ENCODE results near the gene NRG3. TPM values are rescaled to one million over a fixed set of nuclear protein-coding genes. Genes with fewer than 3 reads are reported as not detected.

Gene NRG3
- total RNA-seq, 4 donors from 2014 or later: 0.54 TPM; not detected in 3

GRCh38 chr10:81898518-81898917, 23.5 kb downstream of the NRG3 start:
- no peaks in the 10 kb centered on the region for H3K9me3 ChIP-seq
- ATAC-seq: no peak
- no peak for TF ChIP-seq CTCF (IDR thresholded peaks at IDR 0.05)
- no peak for TF ChIP-seq POLR2AphosphoS5 (IDR thresholded peaks at IDR 0.05)
- TF ChIP-seq EP300 (IDR thresholded peaks at IDR 0.05): no peak
- no peak for TF ChIP-seq POLR2A (IDR thresholded peaks at IDR 0.05)
- H3K36me3 ChIP-seq: no peaks in the 10 kb centered on the region
- no peak overlapping the region for H3K27ac ChIP-seq
- 4 to 27% methylated on average over 1 of the region's 1 CpG for WGBS, 2 donors (ENCODE audit: low coverage in 1 of 2)
- no peak overlapping the region for H3K4me3 ChIP-seq
- H3K27me3 ChIP-seq: no peaks in the 10 kb centered on the region
- no peaks in the 10 kb centered on the region for H3K4me1 ChIP-seq

DNA sequence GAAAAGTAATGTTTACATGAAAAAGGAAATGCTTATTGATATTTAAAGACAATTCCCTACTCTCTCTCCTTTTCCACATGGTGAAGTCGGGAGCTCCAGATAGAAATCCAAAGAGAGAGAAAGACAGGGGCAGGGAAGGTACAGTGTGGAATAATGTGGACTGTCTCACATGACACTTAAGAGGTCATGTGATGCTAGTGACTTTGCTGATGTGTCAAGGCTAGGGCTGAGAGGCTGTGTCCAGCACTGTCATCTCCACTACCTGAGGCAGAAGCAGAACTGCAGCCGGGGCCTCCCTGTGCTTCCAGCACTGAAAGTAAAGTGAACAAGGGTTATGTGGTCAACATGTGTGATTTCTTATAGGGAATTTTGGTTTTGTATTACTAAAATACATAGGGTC, 26.0 kb downstream of the NRG3 start:
- Histone ChIP-seq H3K36me3 (no peaks in the 10 kb centered on the region), H3K4me1 (no peaks in the 10 kb centered on the region), H3K27ac (no peak overlapping the region), H3K9me3 (no peaks in the 10 kb centered on the region), H3K4me3 (no peak overlapping the region), H3K27me3 (no peaks in the 10 kb centered on the region)
- no peak for ATAC-seq
- TF ChIP-seq CTCF (IDR thresholded peaks at IDR 0.05) (no peak), POLR2AphosphoS5 (IDR thresholded peaks at IDR 0.05) (no peak), EP300 (IDR thresholded peaks at IDR 0.05) (no peak), POLR2A (IDR thresholded peaks at IDR 0.05) (no peak)
- 64 to 86% methylated on average over 1 to 2 of the region's 2 CpGs for WGBS, 2 donors (ENCODE audit: low coverage in 1 of 2)

- Histone ChIP-seq H3K9me3 (no peaks in the 10 kb centered on the region), H3K27me3 (no peaks in the 10 kb centered on the region), H3K36me3 (no peaks in the 10 kb centered on the region), H3K4me1 (no peaks in the 10 kb centered on the region), H3K4me3 (no peak overlapping the region), H3K27ac (no peak overlapping the region)
- no peak for ATAC-seq
- TF ChIP-seq POLR2A (IDR thresholded peaks at IDR 0.05) (no peak), POLR2AphosphoS5 (IDR thresholded peaks at IDR 0.05) (no peak), CTCF (IDR thresholded peaks at IDR 0.05) (no peak), EP300 (IDR thresholded peaks at IDR 0.05) (no peak)
- WGBS, 2 donors (ENCODE audit: low coverage in 1 of 2): 45 to 63% methylated on average over 4 of the region's 4 CpGs
Measured at GRCh38 chr10:81903472-81903871, 28.5 kb downstream of the NRG3 start.

DNA sequence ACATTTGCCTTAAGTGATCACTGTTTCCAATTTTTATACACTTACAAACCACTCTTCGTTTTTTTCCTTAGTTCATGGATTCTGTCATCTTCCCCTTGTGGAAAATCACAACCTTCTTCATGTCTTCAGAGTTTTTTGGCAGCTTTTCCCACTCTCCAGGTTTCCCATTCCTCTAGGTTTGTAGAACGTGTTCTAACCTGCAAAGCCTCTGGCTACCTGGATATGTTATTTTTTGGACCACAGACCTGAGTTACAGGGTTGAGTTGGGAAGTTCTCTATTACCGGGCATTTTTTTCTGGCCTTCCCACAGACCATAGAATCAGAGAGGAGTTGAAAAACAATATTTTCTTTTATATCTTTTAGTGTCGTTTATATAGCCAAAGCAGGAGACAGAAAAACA, 30.2 kb downstream of the NRG3 start:
- ATAC-seq: no peak
- 79 to 85% methylated on average over 3 to 4 of the region's 4 CpGs for WGBS, 2 donors (ENCODE audit: low coverage in 1 of 2)
- no peak for TF ChIP-seq POLR2A (IDR thresholded peaks at IDR 0.05)
- TF ChIP-seq POLR2AphosphoS5 (IDR thresholded peaks at IDR 0.05): no peak
- no peak for TF ChIP-seq EP300 (IDR thresholded peaks at IDR 0.05)
- TF ChIP-seq CTCF (IDR thresholded peaks at IDR 0.05): no peak
- no peak overlapping the region for H3K4me3 ChIP-seq
- H3K27ac ChIP-seq: no peak overlapping the region
- H3K4me1 ChIP-seq: no peaks in the 10 kb centered on the region
- no peaks in the 10 kb centered on the region for H3K9me3 ChIP-seq
- no peaks in the 10 kb centered on the region for H3K36me3 ChIP-seq
- no peaks in the 10 kb centered on the region for H3K27me3 ChIP-seq

DNA sequence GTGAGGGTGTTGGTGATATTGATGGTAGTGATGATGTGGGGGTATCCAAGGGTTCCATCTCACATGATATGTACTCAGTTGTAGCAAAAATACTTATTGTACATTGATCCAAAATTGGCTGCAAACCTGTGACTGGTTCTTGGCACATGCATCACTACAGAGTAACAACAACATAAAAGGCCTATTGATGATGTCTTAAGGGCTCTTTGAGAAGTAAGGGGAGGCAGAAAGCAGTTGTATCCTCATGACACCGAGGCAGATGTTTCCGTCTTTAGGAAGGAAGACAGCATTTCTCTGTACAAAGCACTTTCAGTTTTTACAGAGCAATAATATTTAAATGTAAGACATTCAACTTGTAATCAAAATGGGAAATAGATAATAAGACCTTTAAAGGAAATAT, 34.5 kb downstream of the NRG3 start:
- Histone ChIP-seq H3K36me3 (no peaks in the 10 kb centered on the region), H3K27me3 (no peaks in the 10 kb centered on the region), H3K4me1 (no peaks in the 10 kb centered on the region), H3K4me3 (no peak overlapping the region), H3K27ac (no peak overlapping the region), H3K9me3 (no peaks in the 10 kb centered on the region)
- 86 to 88% methylated on average over 2 of the region's 2 CpGs for WGBS, 2 donors (ENCODE audit: low coverage in 1 of 2)
- ATAC-seq: no peak
- TF ChIP-seq CTCF (IDR thresholded peaks at IDR 0.05) (no peak), EP300 (IDR thresholded peaks at IDR 0.05) (no peak), POLR2AphosphoS5 (IDR thresholded peaks at IDR 0.05) (no peak), POLR2A (IDR thresholded peaks at IDR 0.05) (no peak)

Measured in gastroesophageal sphincter (tissue), 4 donors.